ENCODE data around the gene TBC1D4. TPM values are rescaled to one million over a fixed set of nuclear protein-coding genes. Genes with fewer than 3 reads are reported as not detected.

Gene TBC1D4
- total and polyA plus RNA-seq, 10 of the 15 experiments (the other 5 are each of a cell fraction or from before 2014, with no cell fraction given), result 11.0 to 38.6 (median 25.5) TPM

- intact Hi-C loops (cut with micrococcal nuclease; ENCODE audit: unreplicated experiment) (no loop called here), in situ Hi-C loops (cut with MboI) (no loop called here)
- ATAC-seq (no peak), FAIRE-seq (no peak), DNase-seq (ENCODE audit: low read depth, low spot score) (no peak)
- Histone ChIP-seq H3K27me3 (replicated peaks in 1 of 2; ENCODE audit: control insufficient read depth in 2 of 2, insufficient read depth in 2 of 2, low read length in 1 of 2) (no peaks in the 10 kb centered on the region), H3K36me3 (ENCODE audit: control insufficient read depth in 2 of 2, insufficient read depth in 2 of 2, low read length in 1 of 2) (no peaks in the 10 kb centered on the region), H3K9ac (ENCODE audit: control insufficient read depth, insufficient read depth, low read length) (no peak overlapping the region), H3K27ac (ENCODE audit: control insufficient read depth, insufficient read depth) (no peak overlapping the region), H3K9me3 (replicated peaks; ENCODE audit: control insufficient read depth, insufficient read depth, low read length) (peaks cover 6% of the 10 kb centered on the region; the same call in 2 of the 3 replicates), H3K4me2 (ENCODE audit: control insufficient read depth, insufficient read depth) (no peak overlapping the region), H2AFZ (ENCODE audit: control insufficient read depth, low read depth, low read length) (no peak overlapping the region), H3K4me3 (no peak overlapping the region), H4K20me1 (ENCODE audit: control insufficient read depth, insufficient read depth) (no peaks in the 10 kb centered on the region), H3K79me2 (ENCODE audit: control insufficient read depth, insufficient read depth, low read length) (peaks cover 4% of the 10 kb centered on the region; the same call in 1 of the 2 replicates), H3K4me1 (ENCODE audit: control insufficient read depth, insufficient read depth, low read length) (no peaks in the 10 kb centered on the region; the same call in 1 of the 2 replicates)
- WGBS (ENCODE audit: insufficient coverage, insufficient replicate concordance, low lambda C conversion rate, missing lambda C conversion rate), result 41% methylated on average over 2 of the region's 2 CpGs
- ChIA-PET POLR2A (interaction anchor here (0.5 kb wide), 1 partner anchor 158 kb away, joined by 4 read pairs; no protein-coding TSS in a partner anchor), CTCF (interaction anchor here (1.3 to 2.3 kb wide), 2 partner anchors 10 kb away, joined by 4 to 8 read pairs; no protein-coding TSS in a partner anchor), RAD21 (ENCODE audit: unreplicated experiment) (interaction anchor here (2.1 kb wide), 1 partner anchor 13 kb away, joined by 6 read pairs; no protein-coding TSS in a partner anchor), SMC1A (ENCODE audit: uncharacterized antibody, unreplicated experiment) (interaction anchor here (2.0 to 3.6 kb wide), 2 partner anchors 11 to 33 kb away, joined by 4 to 12 read pairs; no protein-coding TSS in a partner anchor)
- no TSS peak for BruUV-seq (replicated peaks)
- TF ChIP-seq, protein P1, sequence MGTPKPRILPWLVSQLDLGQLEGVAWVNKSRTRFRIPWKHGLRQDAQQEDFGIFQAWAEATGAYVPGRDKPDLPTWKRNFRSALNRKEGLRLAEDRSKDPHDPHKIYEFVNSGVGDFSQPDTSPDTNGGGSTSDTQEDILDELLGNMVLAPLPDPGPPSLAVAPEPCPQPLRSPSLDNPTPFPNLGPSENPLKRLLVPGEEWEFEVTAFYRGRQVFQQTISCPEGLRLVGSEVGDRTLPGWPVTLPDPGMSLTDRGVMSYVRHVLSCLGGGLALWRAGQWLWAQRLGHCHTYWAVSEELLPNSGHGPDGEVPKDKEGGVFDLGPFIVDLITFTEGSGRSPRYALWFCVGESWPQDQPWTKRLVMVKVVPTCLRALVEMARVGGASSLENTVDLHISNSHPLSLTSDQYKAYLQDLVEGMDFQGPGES (IDR thresholded peaks at IDR 0.05), result no peak
- TF ChIP-seq YBX1 (IDR thresholded peaks at IDR 0.05), result no peak
- TF ChIP-seq, protein P2, sequence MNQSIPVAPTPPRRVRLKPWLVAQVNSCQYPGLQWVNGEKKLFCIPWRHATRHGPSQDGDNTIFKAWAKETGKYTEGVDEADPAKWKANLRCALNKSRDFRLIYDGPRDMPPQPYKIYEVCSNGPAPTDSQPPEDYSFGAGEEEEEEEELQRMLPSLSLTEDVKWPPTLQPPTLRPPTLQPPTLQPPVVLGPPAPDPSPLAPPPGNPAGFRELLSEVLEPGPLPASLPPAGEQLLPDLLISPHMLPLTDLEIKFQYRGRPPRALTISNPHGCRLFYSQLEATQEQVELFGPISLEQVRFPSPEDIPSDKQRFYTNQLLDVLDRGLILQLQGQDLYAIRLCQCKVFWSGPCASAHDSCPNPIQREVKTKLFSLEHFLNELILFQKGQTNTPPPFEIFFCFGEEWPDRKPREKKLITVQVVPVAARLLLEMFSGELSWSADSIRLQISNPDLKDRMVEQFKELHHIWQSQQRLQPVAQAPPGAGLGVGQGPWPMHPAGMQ (IDR thresholded peaks at IDR 0.05; ENCODE audit: borderline replicate concordance), result no peak
- TF ChIP-seq FOXK2 (IDR thresholded peaks at IDR 0.05), result no peak
- no peak for TF ChIP-seq HDAC2 (IDR thresholded peaks at IDR 0.05)
- no peak for TF ChIP-seq IKZF1 (conservative IDR thresholded peaks at IDR 0.05)
- no peak for TF ChIP-seq MEF2A (IDR thresholded peaks at IDR 0.05; ENCODE audit: insufficient read depth, low read depth, low read length)
- TF ChIP-seq SMAD1 (IDR thresholded peaks at IDR 0.05; ENCODE audit: low read depth, partially characterized antibody), result no peak
- TF ChIP-seq TCF12 (IDR thresholded peaks at IDR 0.05; ENCODE audit: low read depth, low read length), result no peak
- no peak for TF ChIP-seq NR2C1 (IDR thresholded peaks at IDR 0.05)
- TF ChIP-seq ZNF384 (IDR thresholded peaks at IDR 0.05; ENCODE audit: borderline replicate concordance, low read depth, low read length), result no peak
- TF ChIP-seq ZBTB33 (IDR thresholded peaks at IDR 0.05), result no peak
- no peak for TF ChIP-seq ATF7 (IDR thresholded peaks at IDR 0.05; ENCODE audit: low read depth)
- TF ChIP-seq ZZZ3 (IDR thresholded peaks at IDR 0.05; ENCODE audit: control insufficient read depth, insufficient read length, low read depth), result no peak
- TF ChIP-seq RBBP5 (conservative IDR thresholded peaks at IDR 0.05), result no peak
- no peak for TF ChIP-seq SMC3 (IDR thresholded peaks at IDR 0.05; ENCODE audit: borderline replicate concordance, low read length)
- no peak for TF ChIP-seq GABPA (IDR thresholded peaks at IDR 0.05; ENCODE audit: low read depth)
- TF ChIP-seq, protein P3, sequence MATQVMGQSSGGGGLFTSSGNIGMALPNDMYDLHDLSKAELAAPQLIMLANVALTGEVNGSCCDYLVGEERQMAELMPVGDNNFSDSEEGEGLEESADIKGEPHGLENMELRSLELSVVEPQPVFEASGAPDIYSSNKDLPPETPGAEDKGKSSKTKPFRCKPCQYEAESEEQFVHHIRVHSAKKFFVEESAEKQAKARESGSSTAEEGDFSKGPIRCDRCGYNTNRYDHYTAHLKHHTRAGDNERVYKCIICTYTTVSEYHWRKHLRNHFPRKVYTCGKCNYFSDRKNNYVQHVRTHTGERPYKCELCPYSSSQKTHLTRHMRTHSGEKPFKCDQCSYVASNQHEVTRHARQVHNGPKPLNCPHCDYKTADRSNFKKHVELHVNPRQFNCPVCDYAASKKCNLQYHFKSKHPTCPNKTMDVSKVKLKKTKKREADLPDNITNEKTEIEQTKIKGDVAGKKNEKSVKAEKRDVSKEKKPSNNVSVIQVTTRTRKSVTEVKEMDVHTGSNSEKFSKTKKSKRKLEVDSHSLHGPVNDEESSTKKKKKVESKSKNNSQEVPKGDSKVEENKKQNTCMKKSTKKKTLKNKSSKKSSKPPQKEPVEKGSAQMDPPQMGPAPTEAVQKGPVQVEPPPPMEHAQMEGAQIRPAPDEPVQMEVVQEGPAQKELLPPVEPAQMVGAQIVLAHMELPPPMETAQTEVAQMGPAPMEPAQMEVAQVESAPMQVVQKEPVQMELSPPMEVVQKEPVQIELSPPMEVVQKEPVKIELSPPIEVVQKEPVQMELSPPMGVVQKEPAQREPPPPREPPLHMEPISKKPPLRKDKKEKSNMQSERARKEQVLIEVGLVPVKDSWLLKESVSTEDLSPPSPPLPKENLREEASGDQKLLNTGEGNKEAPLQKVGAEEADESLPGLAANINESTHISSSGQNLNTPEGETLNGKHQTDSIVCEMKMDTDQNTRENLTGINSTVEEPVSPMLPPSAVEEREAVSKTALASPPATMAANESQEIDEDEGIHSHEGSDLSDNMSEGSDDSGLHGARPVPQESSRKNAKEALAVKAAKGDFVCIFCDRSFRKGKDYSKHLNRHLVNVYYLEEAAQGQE (IDR thresholded peaks at IDR 0.05; ENCODE audit: low read depth, low read length), result no peak
- no peak for TF ChIP-seq SREBF1 (IDR thresholded peaks at IDR 0.05; ENCODE audit: low read length)
Measured at GRCh38 chr13:75399879-75400217, 82.1 kb downstream of the TBC1D4 start.

Data from GM12878 (cell line).